Islet precursor cell (in vitro differentiated cells): ENCODE results near the gene GGT7.

ENCODE experiments used
- DNase-seq: peaks from one replicate; pipeline ENCODE4 v3.0.0-alpha.2; 2018

GGT7 gene

GRCh38 chr20:34880971-34881370, 8.3 kb upstream of the GGT7 start:
- DNase-seq: peak; percentile 9

GRCh38 chr20:34880215-34880850, 7.7 kb upstream of the GGT7 start:
- DNase-seq: no peak

GRCh38 chr20:34876406-34877282, 4.0 kb upstream of the GGT7 start, which contains the start of gene ACSS2:
TSS of gene ACSS2 (plus strand) at chr20:34876612. CDS start at chr20:34876646, 34 bp downstream.
- DNase-seq: no peak

- DNase-seq: peak; percentile 100
Observed at GRCh38 chr20:34875642-34876405, 3.2 kb upstream of the GGT7 start.

GRCh38 chr20:34874094-34874654, 1.5 kb upstream of the GGT7 start:
- DNase-seq: peak; percentile 92

GRCh38 chr20:34873583-34874093, 982 bp upstream of the GGT7 start:
- DNase-seq: no peak

GRCh38 chr20:34871966-34872621, 562 bp downstream of the GGT7 start:
- DNase-seq: no peak

GRCh38 chr20:34871320-34871926, 1.2 kb downstream of the GGT7 start:
- DNase-seq: peak; percentile 45

- peak; percentile 17 for DNase-seq
Observed at GRCh38 chr20:34864216-34864615, 8.4 kb downstream of the GGT7 start.

GRCh38 chr20:34863421-34863965, 9.2 kb downstream of the GGT7 start:
- peak; percentile 38 for DNase-seq

GRCh38 chr20:34862724-34863123, 9.9 kb downstream of the GGT7 start:
- DNase-seq: peak; percentile 25

GRCh38 chr20:34861386-34862084, 11.1 kb downstream of the GGT7 start:
- DNase-seq: peak; percentile 25

GRCh38 chr20:34859826-34860545, 12.7 kb downstream of the GGT7 start:
- peak; percentile 35 for DNase-seq

GRCh38 chr20:34859367-34859766, 13.3 kb downstream of the GGT7 start:
- DNase-seq: peak; percentile 42

- DNase-seq: no peak
Observed at GRCh38 chr20:34852298-34852697, 20.4 kb downstream of the GGT7 start.

- no peak for DNase-seq
Observed at GRCh38 chr20:34850969-34851368, 21.7 kb downstream of the GGT7 start.

- DNase-seq: no peak
Observed at GRCh38 chr20:34849778-34850177, 22.9 kb downstream of the GGT7 start.

GRCh38 chr20:34848597-34848996, 24.1 kb downstream of the GGT7 start:
- DNase-seq: no peak

GRCh38 chr20:34843421-34843820, 29.2 kb downstream of the GGT7 start:
- no peak for DNase-seq

GRCh38 chr20:34842143-34842542, 30.5 kb downstream of the GGT7 start:
- no peak for DNase-seq
